NB4 (cell line): ENCODE data around the gene TMEM256.

Experiments used
- DNase-seq: peaks from one replicate; pipeline ENCODE4 v3.0.0; 2010; ENCODE audit warnings: low read depth
- H3K4me3 ChIP-seq: one replicate; pipeline ENCODE4 v1.5.1; 2011; ENCODE audit warnings: mild to moderate bottlenecking, low read depth, low read length, moderate library complexity
- MYC ChIP-seq: IDR thresholded peaks from 2 replicates; pipeline ENCODE4 v1.6.1; 2011; ENCODE audit warnings: low read depth, low read length
- POLR2A ChIP-seq: IDR thresholded peaks from 2 replicates; pipeline ENCODE4 v1.6.1; 2011; ENCODE audit warnings: mild to moderate bottlenecking; ENCODE audit not compliant: insufficient read length; ENCODE audit errors: extremely low read depth
- TF ChIP-seq, protein P1 (sequence below): IDR thresholded peaks from one replicate; pipeline ENCODE4 v1.5.1; 2012; ENCODE audit warnings: low read depth, low read length
- TF ChIP-seq, protein P2 (sequence below): IDR thresholded peaks from 2 replicates; pipeline ENCODE4 v1.6.1; 2011; ENCODE audit warnings: low read depth, low read length

TMEM256 gene

GRCh38 chr17:7408863-7409262 lies 5.0 kb upstream of the TMEM256 start:
- TF ChIP-seq, protein P1, sequence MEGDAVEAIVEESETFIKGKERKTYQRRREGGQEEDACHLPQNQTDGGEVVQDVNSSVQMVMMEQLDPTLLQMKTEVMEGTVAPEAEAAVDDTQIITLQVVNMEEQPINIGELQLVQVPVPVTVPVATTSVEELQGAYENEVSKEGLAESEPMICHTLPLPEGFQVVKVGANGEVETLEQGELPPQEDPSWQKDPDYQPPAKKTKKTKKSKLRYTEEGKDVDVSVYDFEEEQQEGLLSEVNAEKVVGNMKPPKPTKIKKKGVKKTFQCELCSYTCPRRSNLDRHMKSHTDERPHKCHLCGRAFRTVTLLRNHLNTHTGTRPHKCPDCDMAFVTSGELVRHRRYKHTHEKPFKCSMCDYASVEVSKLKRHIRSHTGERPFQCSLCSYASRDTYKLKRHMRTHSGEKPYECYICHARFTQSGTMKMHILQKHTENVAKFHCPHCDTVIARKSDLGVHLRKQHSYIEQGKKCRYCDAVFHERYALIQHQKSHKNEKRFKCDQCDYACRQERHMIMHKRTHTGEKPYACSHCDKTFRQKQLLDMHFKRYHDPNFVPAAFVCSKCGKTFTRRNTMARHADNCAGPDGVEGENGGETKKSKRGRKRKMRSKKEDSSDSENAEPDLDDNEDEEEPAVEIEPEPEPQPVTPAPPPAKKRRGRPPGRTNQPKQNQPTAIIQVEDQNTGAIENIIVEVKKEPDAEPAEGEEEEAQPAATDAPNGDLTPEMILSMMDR = no peak
- DNase-seq = no peak
- no peak overlapping the region for H3K4me3 ChIP-seq

DNA sequence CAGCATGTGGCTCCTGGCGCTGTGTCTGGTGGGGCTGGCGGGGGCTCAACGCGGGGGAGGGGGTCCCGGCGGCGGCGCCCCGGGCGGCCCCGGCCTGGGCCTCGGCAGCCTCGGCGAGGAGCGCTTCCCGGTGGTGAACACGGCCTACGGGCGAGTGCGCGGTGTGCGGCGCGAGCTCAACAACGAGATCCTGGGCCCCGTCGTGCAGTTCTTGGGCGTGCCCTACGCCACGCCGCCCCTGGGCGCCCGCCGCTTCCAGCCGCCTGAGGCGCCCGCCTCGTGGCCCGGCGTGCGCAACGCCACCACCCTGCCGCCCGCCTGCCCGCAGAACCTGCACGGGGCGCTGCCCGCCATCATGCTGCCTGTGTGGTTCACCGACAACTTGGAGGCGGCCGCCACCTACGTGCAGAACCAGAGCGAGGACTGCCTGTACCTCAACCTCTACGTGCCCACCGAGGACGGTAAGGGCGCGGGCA lies 4.4 kb upstream of the TMEM256 start:
- TF ChIP-seq POLR2A (no peak), MYC (no peak)
- TF ChIP-seq, protein P2, sequence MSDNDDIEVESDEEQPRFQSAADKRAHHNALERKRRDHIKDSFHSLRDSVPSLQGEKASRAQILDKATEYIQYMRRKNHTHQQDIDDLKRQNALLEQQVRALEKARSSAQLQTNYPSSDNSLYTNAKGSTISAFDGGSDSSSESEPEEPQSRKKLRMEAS = no peak
- TF ChIP-seq, protein P1 = no peak
- DNase-seq = no peak
- H3K4me3 ChIP-seq = no peak overlapping the region

- no peak within 1 kb of the TSS for H3K4me3 ChIP-seq
- no peak for DNase-seq
- no peak for TF ChIP-seq POLR2A
- TF ChIP-seq, protein P2 = no peak
- TF ChIP-seq, protein P1 = no peak
- no peak for TF ChIP-seq MYC
Observed at GRCh38 chr17:7407485-7408251, 3.8 kb upstream of the TMEM256 start, which contains the start of gene NLGN2. NLGN2 (plus strand) TSS chr17:7407845; CDS start chr17:7408256, 411 bp downstream.

DNA sequence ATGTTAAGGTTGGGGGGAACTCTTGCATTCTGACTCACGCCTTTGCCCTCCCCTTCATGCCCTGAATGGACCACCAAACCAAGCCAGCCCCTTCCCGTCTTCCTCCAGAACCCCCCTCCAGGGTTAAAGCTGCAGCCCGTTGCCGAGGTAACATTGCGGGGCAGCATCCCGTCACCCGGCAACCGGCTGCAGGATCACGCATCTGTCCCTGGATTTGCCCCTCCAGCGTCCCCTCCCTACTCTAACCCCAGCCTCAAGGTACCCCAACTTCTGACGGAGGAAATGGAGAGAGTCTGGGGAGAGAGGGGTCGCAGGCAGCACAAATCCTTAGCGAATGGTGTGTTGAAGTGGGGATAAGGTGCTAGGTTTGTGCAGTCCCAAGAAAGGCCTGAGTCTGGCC lies 3.2 kb upstream of the TMEM256 start:
- no peak for DNase-seq
- TF ChIP-seq MYC (no peak), POLR2A (no peak)
- TF ChIP-seq, protein P2 = no peak
- TF ChIP-seq, protein P1 = no peak
- H3K4me3 ChIP-seq = no peak overlapping the region

GRCh38 chr17:7406235-7406825 lies 2.4 kb upstream of the TMEM256 start:
- TF ChIP-seq, protein P2 = no peak
- TF ChIP-seq POLR2A (no peak), MYC (no peak)
- TF ChIP-seq, protein P1 = no peak
- no peak overlapping the region for H3K4me3 ChIP-seq
- DNase-seq = no peak
